GM12878 (cell line): ENCODE measurements around the gene TMEM91. TPM values are rescaled to one million over a fixed set of nuclear protein-coding genes. Genes with fewer than 3 reads are reported as not detected.

Source experiments
- CBFB ChIP-seq: IDR thresholded peaks from 2 replicates; pipeline ENCODE4 v1.6.1; 2016; ENCODE audit warnings: antibody characterized with exemption, low read depth
- CREM ChIP-seq: IDR thresholded peaks from 2 replicates; pipeline ENCODE4 v1.6.1; 2014; ENCODE audit warnings: antibody characterized with exemption, low read depth
- E2F4 ChIP-seq: IDR thresholded peaks from 2 replicates; pipeline ENCODE4 v1.6.1; 2012; ENCODE audit warnings: low read depth, low read length, improper control_type of control experiment
- ESRRA ChIP-seq: IDR thresholded peaks from 2 replicates; pipeline ENCODE4 v1.6.1; 2012; ENCODE audit warnings: mild to moderate bottlenecking, low read length, improper control_type of control experiment
- ETV6 ChIP-seq, 2 experiments: fragments of 450-650 bp in 1 of 2; IDR thresholded peaks in 1 of 2; conservative IDR thresholded peaks in 1 of 2; 2 replicates each; pipeline ENCODE4 v1.6.1; 2014; ENCODE audit warnings: antibody characterized with exemption in 1 of 2, borderline replicate concordance in 1 of 2, low read depth in 1 of 2, mild to moderate bottlenecking in 1 of 2, moderate library complexity in 1 of 2
- EZH2 ChIP-seq: IDR thresholded peaks from 2 replicates; pipeline ENCODE4 v1.6.1; 2012; ENCODE audit warnings: low read depth, mild to moderate bottlenecking, control low read depth, inconsistent platforms, low read length, borderline replicate concordance; ENCODE audit not compliant: control insufficient read depth
- FOXK2 ChIP-seq: fragments of 450-650 bp; IDR thresholded peaks from 2 replicates; pipeline ENCODE4 v1.6.1; 2017; ENCODE audit warnings: mild to moderate bottlenecking, moderate library complexity
- GABPA ChIP-seq: IDR thresholded peaks from 2 replicates; pipeline ENCODE4 v1.6.1; 2014; ENCODE audit warnings: antibody characterized with exemption, low read depth, mild to moderate bottlenecking, inconsistent platforms
- MTA3 ChIP-seq: IDR thresholded peaks from 2 replicates; pipeline ENCODE4 v1.6.1; 2012; ENCODE audit warnings: low read length, inconsistent platforms, borderline replicate concordance
- MYC ChIP-seq: IDR thresholded peaks from 2 replicates; pipeline ENCODE4 v1.6.1; 2011; ENCODE audit warnings: mild to moderate bottlenecking, low read length, moderate library complexity, inconsistent platforms; ENCODE audit not compliant: insufficient read depth, insufficient replicate concordance, insufficient read length, severe bottlenecking
- NBN ChIP-seq: fragments of 450-650 bp; IDR thresholded peaks from 2 replicates; pipeline ENCODE4 v1.6.1; 2016
- POLR2AphosphoS2 ChIP-seq: IDR thresholded peaks from 2 replicates; pipeline ENCODE4 v1.6.1; 2011; ENCODE audit warnings: low read depth, mild to moderate bottlenecking, low read length, improper control_type of control experiment, moderate library complexity
- SMAD1 ChIP-seq: fragments of 450-650 bp; IDR thresholded peaks from 2 replicates; pipeline ENCODE4 v1.6.1; 2018; ENCODE audit warnings: mild to moderate bottlenecking, low read depth; ENCODE audit not compliant: partially characterized antibody
- SMARCA5 ChIP-seq: fragments of 450-650 bp; IDR thresholded peaks from 2 replicates; pipeline ENCODE4 v1.6.1; 2017; ENCODE audit warnings: mild to moderate bottlenecking
- SREBF1 ChIP-seq: IDR thresholded peaks from 2 replicates; pipeline ENCODE4 v1.6.1; 2012; ENCODE audit warnings: mild to moderate bottlenecking, low read length
- SUPT20H ChIP-seq: IDR thresholded peaks from 2 replicates; pipeline ENCODE4 v1.6.1; 2011; ENCODE audit warnings: low read depth, mild to moderate bottlenecking, low read length, moderate library complexity, borderline replicate concordance; ENCODE audit not compliant: control insufficient read depth
- TBL1XR1 ChIP-seq: IDR thresholded peaks from 2 replicates; pipeline ENCODE4 v1.6.1; 2012; ENCODE audit warnings: low read depth, low read length, improper control_type of control experiment
- TCF7 ChIP-seq: IDR thresholded peaks from 2 replicates; pipeline ENCODE4 v1.6.1; 2014; ENCODE audit warnings: antibody characterized with exemption, borderline replicate concordance
- ZBTB40 ChIP-seq: fragments of 450-650 bp; IDR thresholded peaks from 2 replicates; pipeline ENCODE4 v1.6.1; 2016; ENCODE audit warnings: mild to moderate bottlenecking, moderate library complexity, borderline replicate concordance
- ZNF384 ChIP-seq: IDR thresholded peaks from 2 replicates; pipeline ENCODE4 v1.6.1; 2012; ENCODE audit warnings: low read depth, mild to moderate bottlenecking, low read length, improper control_type of control experiment, borderline replicate concordance
- polyA plus RNA-seq, 11 experiments: library from polyadenylated mRNA; depleted of rRNA in 4 of 11; unstranded in 6 of 11; stranded (reverse) in 5 of 11; fragments of >200 nt; fragmentation: Nextera tagmentation in 4 of 11; fragmentation: Illumina TruSeq in 1 of 11; extraction: Ambion mirVana in 4 of 11; extraction: Trizol in 1 of 11; gene quantifications; 1 replicate in 1 of 11; 2 replicates in 10 of 11; pipeline versions ENCODE4 v1.2.1 to v1.2.3, GENCODE V29; 2011 to 2016; ENCODE audit warnings: inconsistent platforms in 2 of 11, missing spikeins in 2 of 11, low read depth in 1 of 11
- total RNA-seq, 4 experiments: library from RNA; depleted of rRNA in 3 of 4; stranded (reverse); fragments of >200 nt in 3 of 4; fragmentation: Illumina TruSeq in 1 of 4; extraction: Trizol in 1 of 4; gene quantifications; 2 replicates each; pipeline versions ENCODE4 v1.2.1 to v1.2.3, GENCODE V29; 2013 to 2021
- TF ChIP-seq, protein P1 (sequence below): fragments of 150-350 bp; IDR thresholded peaks from 2 replicates; pipeline ENCODE4 v1.6.1; 2016; ENCODE audit warnings: low read depth, low read length

TMEM91 gene
- total and polyA plus RNA-seq, 10 of the 15 experiments (the other 5 are each of a cell fraction or from before 2014, with no cell fraction given) = 1.5 to 5.5 (median 2.7) TPM

GRCh38 chr19:41351339-41352245, 24.7 kb upstream of the TMEM91 start (continued):
- TF ChIP-seq TCF7 (no peak), ZNF384 (no peak), ZBTB40 (no peak), SREBF1 (no peak), SMARCA5 (no peak), ETV6 (conservative IDR thresholded peaks at IDR 0.05 in 1 of 2, IDR thresholded peaks at IDR 0.05 in 1 of 2; ENCODE audit: borderline replicate concordance in 1 of 2, low read depth in 1 of 2) (0 out of 4 replicates have a peak, but pooled peaks of 1 of the 2 experiments have one; percentile 39), SMAD1 (no peak), FOXK2 (no peak), MYC (no peak), E2F4 (no peak), NBN (0 out of 2 replicates have a peak, but pooled peaks have one; percentile 33), CBFB (no peak), MTA3 (no peak), SUPT20H (no peak), POLR2AphosphoS2 (peak; percentile 62; the same call in 1 of the 2 replicates), EZH2 (no peak), ESRRA (no peak), CREM (peak; percentile 20; the same call in 1 of the 2 replicates), GABPA (no peak), TBL1XR1 (no peak)
- TF ChIP-seq, protein P1, sequence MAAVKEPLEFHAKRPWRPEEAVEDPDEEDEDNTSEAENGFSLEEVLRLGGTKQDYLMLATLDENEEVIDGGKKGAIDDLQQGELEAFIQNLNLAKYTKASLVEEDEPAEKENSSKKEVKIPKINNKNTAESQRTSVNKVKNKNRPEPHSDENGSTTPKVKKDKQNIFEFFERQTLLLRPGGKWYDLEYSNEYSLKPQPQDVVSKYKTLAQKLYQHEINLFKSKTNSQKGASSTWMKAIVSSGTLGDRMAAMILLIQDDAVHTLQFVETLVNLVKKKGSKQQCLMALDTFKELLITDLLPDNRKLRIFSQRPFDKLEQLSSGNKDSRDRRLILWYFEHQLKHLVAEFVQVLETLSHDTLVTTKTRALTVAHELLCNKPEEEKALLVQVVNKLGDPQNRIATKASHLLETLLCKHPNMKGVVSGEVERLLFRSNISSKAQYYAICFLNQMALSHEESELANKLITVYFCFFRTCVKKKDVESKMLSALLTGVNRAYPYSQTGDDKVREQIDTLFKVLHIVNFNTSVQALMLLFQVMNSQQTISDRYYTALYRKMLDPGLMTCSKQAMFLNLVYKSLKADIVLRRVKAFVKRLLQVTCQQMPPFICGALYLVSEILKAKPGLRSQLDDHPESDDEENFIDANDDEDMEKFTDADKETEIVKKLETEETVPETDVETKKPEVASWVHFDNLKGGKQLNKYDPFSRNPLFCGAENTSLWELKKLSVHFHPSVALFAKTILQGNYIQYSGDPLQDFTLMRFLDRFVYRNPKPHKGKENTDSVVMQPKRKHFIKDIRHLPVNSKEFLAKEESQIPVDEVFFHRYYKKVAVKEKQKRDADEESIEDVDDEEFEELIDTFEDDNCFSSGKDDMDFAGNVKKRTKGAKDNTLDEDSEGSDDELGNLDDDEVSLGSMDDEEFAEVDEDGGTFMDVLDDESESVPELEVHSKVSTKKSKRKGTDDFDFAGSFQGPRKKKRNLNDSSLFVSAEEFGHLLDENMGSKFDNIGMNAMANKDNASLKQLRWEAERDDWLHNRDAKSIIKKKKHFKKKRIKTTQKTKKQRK = no peak
